Measurements from ENCODE around the gene COQ8A.
"Not testable (repeated sequence)": the region's sequence is repeated elsewhere in the genome, so short reads cannot be mapped to it uniquely, and the experiment has no call there.

The COQ8A gene

GRCh38 chr1:226995365-226996332, 55.6 kb downstream of the COQ8A start:
- TF ChIP-seq CTCF (conservative IDR thresholded peaks at IDR 0.05; ENCODE audit: low read depth, low read length) = no peak
- DNase-seq (ENCODE audit: low read depth) = no peak
- H3K4me3 ChIP-seq (ENCODE audit: low read depth, low read length) = no peak overlapping the region

- not testable (repeated sequence) for DNase-seq (ENCODE audit: low read depth); H3K4me3 ChIP-seq (ENCODE audit: low read depth, low read length)
Observed at GRCh38 chr1:226999579-226999978, 59.5 kb downstream of the COQ8A start.

GRCh38 chr1:227002531-227003049, 62.5 kb downstream of the COQ8A start:
- no peak overlapping the region for H3K4me3 ChIP-seq (ENCODE audit: low read depth, low read length)

GRCh38 chr1:227003165-227003564, 63.1 kb downstream of the COQ8A start:
- DNase-seq (ENCODE audit: low read depth) = no peak
- no peak for TF ChIP-seq CTCF (conservative IDR thresholded peaks at IDR 0.05; ENCODE audit: low read depth, low read length)
- no peak overlapping the region for H3K4me3 ChIP-seq (ENCODE audit: low read depth, low read length)

More at GRCh38 chr1:227002531-227003049, 62.5 kb downstream of the COQ8A start:
- TF ChIP-seq CTCF (conservative IDR thresholded peaks at IDR 0.05; ENCODE audit: low read depth, low read length) = no peak
- DNase-seq (ENCODE audit: low read depth) = no peak

- DNase-seq (ENCODE audit: low read depth) = no peak
- no peak overlapping the region for H3K4me3 ChIP-seq (ENCODE audit: low read depth, low read length)
- TF ChIP-seq CTCF (conservative IDR thresholded peaks at IDR 0.05; ENCODE audit: low read depth, low read length) = no peak
Observed at GRCh38 chr1:227004796-227005195, 64.7 kb downstream of the COQ8A start.

- H3K4me3 ChIP-seq (ENCODE audit: low read depth, low read length) = no peak overlapping the region
- no peak for DNase-seq (ENCODE audit: low read depth)
- no peak for TF ChIP-seq CTCF (conservative IDR thresholded peaks at IDR 0.05; ENCODE audit: low read depth, low read length)
Observed at GRCh38 chr1:227006226-227006796, 66.2 kb downstream of the COQ8A start.

GRCh38 chr1:227009937-227010336, 69.8 kb downstream of the COQ8A start:
- H3K4me3 ChIP-seq (ENCODE audit: low read depth, low read length) = no peak overlapping the region
- no peak for DNase-seq (ENCODE audit: low read depth)
- TF ChIP-seq CTCF (conservative IDR thresholded peaks at IDR 0.05; ENCODE audit: low read depth, low read length) = no peak
